Neural progenitor cell (in vitro differentiated cells): Measurements from ENCODE around the gene SMIM15. TPM values are rescaled to one million over a fixed set of nuclear protein-coding genes. Genes with fewer than 3 reads are reported as not detected.

ENCODE experiments used
- DNase-seq: peaks from one replicate; pipeline ENCODE4 v3.0.0-alpha.2; 2016; ENCODE audit warnings: low spot score
- H2AFZ ChIP-seq: fragments of 200-600 bp; sonication (generic); replicated peaks from 2 replicates; pipeline ENCODE4 v1.6.1; 2016; ENCODE audit warnings: antibody characterized with exemption
- H3F3A ChIP-seq: fragments of 200-600 bp; sonication (generic); 2 replicates; pipeline ENCODE4 v1.6.1; 2016; ENCODE audit warnings: antibody characterized with exemption, low read depth
- H3K27ac ChIP-seq: fragments of 200-600 bp; sonication (generic); 2 replicates; pipeline ENCODE4 v1.5.1; 2016; ENCODE audit warnings: mild to moderate bottlenecking
- H3K27me3 ChIP-seq: fragments of 200-600 bp; sonication (generic); 2 replicates; pipeline ENCODE4 v1.6.1; 2016; ENCODE audit warnings: mild to moderate bottlenecking, moderate library complexity
- H3K36me3 ChIP-seq: fragments of 200-600 bp; sonication (generic); 2 replicates; pipeline ENCODE4 v1.5.1; 2016
- H3K4me1 ChIP-seq: fragments of 200-600 bp; sonication (generic); 2 replicates; pipeline ENCODE4 v1.6.1; 2016; ENCODE audit warnings: mixed run types
- H3K4me2 ChIP-seq: fragments of 200-600 bp; sonication (generic); 2 replicates; pipeline ENCODE4 v1.6.1; 2016
- H3K4me3 ChIP-seq: fragments of 200-600 bp; sonication (generic); 2 replicates; pipeline ENCODE4 v1.5.1; 2016
- H3K79me2 ChIP-seq: fragments of 200-600 bp; sonication (generic); 2 replicates; pipeline ENCODE4 v1.6.1; 2016; ENCODE audit warnings: low read depth
- H3K9ac ChIP-seq: fragments of 200-600 bp; sonication (generic); 2 replicates; pipeline ENCODE4 v1.6.1; 2016
- H3K9me3 ChIP-seq: fragments of 200-600 bp; sonication (generic); 2 replicates; pipeline ENCODE4 v1.5.1; 2016; ENCODE audit warnings: low read depth
- H4K20me1 ChIP-seq: fragments of 200-600 bp; sonication (generic); 2 replicates; pipeline ENCODE4 v1.6.1; 2016; ENCODE audit warnings: low read depth
- H3K27ac Mint-ChIP-seq: 3 replicates; pipeline ENCODE4 v1.8.0; 2021; ENCODE audit warnings: mixed read lengths
- H3K27me3 Mint-ChIP-seq: 2 replicates; pipeline ENCODE4 v1.8.0; 2022; ENCODE audit warnings: low read depth, mild to moderate bottlenecking, inconsistent platforms, moderate library complexity, mixed read lengths; ENCODE audit not compliant: insufficient read depth
- H3K36me3 Mint-ChIP-seq: 3 replicates; pipeline ENCODE4 v1.8.0; 2021; ENCODE audit warnings: mixed read lengths
- H3K4me1 Mint-ChIP-seq: 3 replicates; pipeline ENCODE4 v1.8.0; 2021; ENCODE audit warnings: mixed read lengths
- H3K4me3 Mint-ChIP-seq: 3 replicates; pipeline ENCODE4 v1.8.0; 2021; ENCODE audit warnings: mild to moderate bottlenecking, moderate library complexity, mixed read lengths
- H3K9me3 Mint-ChIP-seq: 3 replicates; pipeline ENCODE4 v1.8.0; 2020; ENCODE audit warnings: mixed read lengths
- CTCF ChIP-seq: fragments of 200-600 bp; sonication (generic); IDR thresholded peaks from 2 replicates; pipeline ENCODE4 v1.5.1; 2017; ENCODE audit warnings: antibody characterized with exemption, mild to moderate bottlenecking
- EZH2 ChIP-seq: fragments of 200-600 bp; sonication (generic); IDR thresholded peaks from 2 replicates; pipeline ENCODE4 v1.6.1; 2017; ENCODE audit warnings: antibody characterized with exemption, mild to moderate bottlenecking, moderate library complexity
- EZH2phosphoT487 ChIP-seq: fragments of 200-600 bp; sonication (generic); IDR thresholded peaks from 2 replicates; pipeline ENCODE4 v1.6.1; 2017; ENCODE audit warnings: antibody characterized with exemption
- total RNA-seq: library from RNA; depleted of rRNA; stranded (reverse); fragments of >200 nt; gene quantifications from 2 replicates; pipeline ENCODE4 v1.2.3, GENCODE V29; 2015; ENCODE audit warnings: low replicate concordance

SMIM15 gene
- total RNA-seq, 1 donor from 2014 or later, result 40.9 TPM

- Histone ChIP-seq H3K4me1 (no peaks in the 10 kb centered on the region), H3K27me3 (no peaks in the 10 kb centered on the region), H3K27ac (no peak overlapping the region), H3K4me3 (no peak overlapping the region), H3K9me3 (no peaks in the 10 kb centered on the region), H3K79me2 (no peaks in the 10 kb centered on the region), H4K20me1 (no peaks in the 10 kb centered on the region), H3K36me3 (no peaks in the 10 kb centered on the region), H2AFZ (no peak overlapping the region), H3K9ac (no peak overlapping the region), H3K4me2 (no peak overlapping the region), H3F3A (no peaks in the 10 kb centered on the region)
- Mint-ChIP-seq H3K4me1 (no peaks in the 10 kb centered on the region), H3K9me3 (no peaks in the 10 kb centered on the region), H3K36me3 (no peaks in the 10 kb centered on the region), H3K27ac (no peak overlapping the region), H3K4me3 (no peak overlapping the region), H3K27me3 (no peaks in the 10 kb centered on the region)
- DNase-seq, result no peak
- TF ChIP-seq EZH2phosphoT487, result no peak
- no peak for TF ChIP-seq EZH2
- TF ChIP-seq CTCF, result no peak
Observed at GRCh38 chr5:61180886-61181285, 18.6 kb upstream of the SMIM15 start.

- H3K4me1 Mint-ChIP-seq, result no peaks in the 10 kb centered on the region
- H3K4me3 Mint-ChIP-seq, result no peak overlapping the region
Observed at GRCh38 chr5:61178702-61179101, 16.4 kb upstream of the SMIM15 start.

GRCh38 chr5:61177716-61178115 is 15.4 kb upstream of the SMIM15 start:
- Histone ChIP-seq H3K4me1 (no peaks in the 10 kb centered on the region), H3K4me2 (no peak overlapping the region), H3K36me3 (no peaks in the 10 kb centered on the region), H2AFZ (no peak overlapping the region), H3K27me3 (no peaks in the 10 kb centered on the region), H3F3A (no peaks in the 10 kb centered on the region), H3K27ac (no peak overlapping the region), H3K4me3 (no peak overlapping the region), H3K9ac (no peak overlapping the region), H3K79me2 (no peaks in the 10 kb centered on the region), H3K9me3 (no peaks in the 10 kb centered on the region), H4K20me1 (no peaks in the 10 kb centered on the region)
- H3K9me3 Mint-ChIP-seq, result no peaks in the 10 kb centered on the region
- no peak overlapping the region for H3K27ac Mint-ChIP-seq
- H3K4me3 Mint-ChIP-seq, result no peak overlapping the region
- H3K4me1 Mint-ChIP-seq, result no peaks in the 10 kb centered on the region
- no peak for DNase-seq
- H3K27me3 Mint-ChIP-seq, result peaks cover 2% of the 10 kb centered on the region
- no peaks in the 10 kb centered on the region for H3K36me3 Mint-ChIP-seq
- TF ChIP-seq CTCF, result no peak
- TF ChIP-seq EZH2, result no peak
- no peak for TF ChIP-seq EZH2phosphoT487

More at GRCh38 chr5:61178702-61179101, 16.4 kb upstream of the SMIM15 start:
- no peak for TF ChIP-seq EZH2
- TF ChIP-seq EZH2phosphoT487, result no peak
- TF ChIP-seq CTCF, result no peak
- Histone ChIP-seq H3K9ac (no peak overlapping the region), H3K9me3 (no peaks in the 10 kb centered on the region), H3K27me3 (no peaks in the 10 kb centered on the region), H2AFZ (no peak overlapping the region), H3K27ac (no peak overlapping the region), H3K36me3 (no peaks in the 10 kb centered on the region), H3K79me2 (no peaks in the 10 kb centered on the region), H3K4me1 (no peaks in the 10 kb centered on the region), H3K4me2 (no peak overlapping the region), H4K20me1 (no peaks in the 10 kb centered on the region), H3K4me3 (no peak overlapping the region), H3F3A (no peaks in the 10 kb centered on the region)
- peaks cover 2% of the 10 kb centered on the region for H3K27me3 Mint-ChIP-seq
- no peak for DNase-seq
- no peaks in the 10 kb centered on the region for H3K9me3 Mint-ChIP-seq
- H3K27ac Mint-ChIP-seq, result no peak overlapping the region
- H3K36me3 Mint-ChIP-seq, result no peaks in the 10 kb centered on the region

- H3F3A ChIP-seq, result no peaks in the 10 kb centered on the region
- no peaks in the 10 kb centered on the region for H3K36me3 ChIP-seq
- no peak overlapping the region for H3K4me3 ChIP-seq
- no peaks in the 10 kb centered on the region for H3K9me3 ChIP-seq
- no peaks in the 10 kb centered on the region for H3K4me1 Mint-ChIP-seq
- no peaks in the 10 kb centered on the region for H3K79me2 ChIP-seq
- H3K4me2 ChIP-seq, result no peak overlapping the region
- no peaks in the 10 kb centered on the region for H3K27me3 ChIP-seq
- H4K20me1 ChIP-seq, result no peaks in the 10 kb centered on the region
- H3K27me3 Mint-ChIP-seq, result peaks cover 2% of the 10 kb centered on the region
- no peaks in the 10 kb centered on the region for H3K36me3 Mint-ChIP-seq
- no peak for TF ChIP-seq EZH2
- no peak overlapping the region for H3K27ac Mint-ChIP-seq
- no peak overlapping the region for H3K9ac ChIP-seq
- no peak overlapping the region for H3K4me3 Mint-ChIP-seq
- no peaks in the 10 kb centered on the region for H3K4me1 ChIP-seq
- H3K9me3 Mint-ChIP-seq, result no peaks in the 10 kb centered on the region
- H2AFZ ChIP-seq, result no peak overlapping the region
- no peak overlapping the region for H3K27ac ChIP-seq
- DNase-seq, result no peak
Observed at GRCh38 chr5:61177070-61177469, 14.8 kb upstream of the SMIM15 start.
